Fibroblast of the aortic adventitia (primary cell): ENCODE measurements around the gene LTA4H. TPM values are rescaled to one million over a fixed set of nuclear protein-coding genes. Genes with fewer than 3 reads are reported as not detected.
A peak's percentile ranks its signal among the peaks of the same experiment; 100 is the strongest.
"Not testable (repeated sequence)": the region's sequence is repeated elsewhere in the genome, so short reads cannot be mapped to it uniquely, and the experiment has no call there.

Experiments used
- DNase-seq: peaks from one replicate; pipeline ENCODE4 v3.0.0-alpha.2; 2010; ENCODE audit warnings: low read depth
- H3K4me3 ChIP-seq: 2 replicates; pipeline ENCODE4 v1.5.1; 2011; ENCODE audit warnings: low read depth, mild to moderate bottlenecking, control low read depth, low read length, moderate library complexity
- CTCF ChIP-seq: IDR thresholded peaks from 2 replicates; pipeline ENCODE4 v1.5.1; 2011; ENCODE audit warnings: mild to moderate bottlenecking, low read length, control low read depth, inconsistent platforms; ENCODE audit not compliant: insufficient read depth
- total RNA-seq: library from RNA; depleted of rRNA; stranded (reverse); fragments of >200 nt; gene quantifications from 2 replicates; pipeline ENCODE4 v1.2.3, GENCODE V29; 2012; ENCODE audit warnings: low replicate concordance

Gene LTA4H
- total RNA-seq, 1 donor, result 68.1 TPM

DNA sequence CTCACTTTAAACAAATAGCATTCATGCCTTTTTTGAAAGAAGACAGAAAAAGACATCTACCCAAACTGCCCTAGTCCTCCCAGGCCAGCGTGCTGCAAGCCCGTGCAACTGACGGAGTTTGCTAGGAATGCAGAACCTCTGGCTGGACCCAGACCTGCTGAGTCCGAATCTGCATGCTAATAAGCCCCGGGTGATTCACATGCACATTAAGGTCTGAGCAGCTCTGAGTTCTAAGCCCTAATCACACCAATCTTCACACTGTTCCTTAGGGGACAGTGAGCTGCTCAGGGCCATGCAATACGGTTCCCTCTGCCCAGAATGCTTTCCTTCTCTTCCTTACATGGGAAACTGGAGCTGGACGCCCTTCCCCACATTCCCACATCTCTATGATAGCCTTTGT, 64.5 kb downstream of the LTA4H start:
- peak; percentile 5 for DNase-seq
- no peak overlapping the region for H3K4me3 ChIP-seq
- no peak for TF ChIP-seq CTCF

DNA sequence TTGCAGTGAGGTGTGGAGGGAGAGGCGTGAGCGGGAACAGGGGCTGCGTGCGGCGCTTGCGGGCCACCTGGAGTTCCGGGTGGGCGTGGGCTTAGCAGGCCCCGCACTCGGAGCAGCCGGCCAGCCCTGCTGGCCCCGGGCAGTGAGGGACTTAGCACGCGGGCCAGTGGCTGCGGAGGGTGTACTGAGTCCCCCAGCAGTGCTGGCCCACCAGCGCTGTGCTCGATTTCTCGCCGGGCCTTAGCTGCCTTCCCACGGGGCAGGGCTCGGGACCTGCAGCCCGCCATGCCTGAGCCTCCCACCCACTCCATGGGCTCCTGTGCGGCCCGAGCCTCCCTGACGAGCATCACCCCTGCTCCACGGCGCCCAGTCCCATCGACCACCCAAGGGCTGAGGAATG, 66.3 kb downstream of the LTA4H start:
- not testable (repeated sequence) for DNase-seq

GRCh38 chr12:95967301-95967700, 68.1 kb downstream of the LTA4H start:
- no peak overlapping the region for H3K4me3 ChIP-seq
- no peak for TF ChIP-seq CTCF
- DNase-seq, result no peak

More for the DNA sequence above, 66.3 kb downstream of the LTA4H start:
- H3K4me3 ChIP-seq, result not testable (repeated sequence)

DNA sequence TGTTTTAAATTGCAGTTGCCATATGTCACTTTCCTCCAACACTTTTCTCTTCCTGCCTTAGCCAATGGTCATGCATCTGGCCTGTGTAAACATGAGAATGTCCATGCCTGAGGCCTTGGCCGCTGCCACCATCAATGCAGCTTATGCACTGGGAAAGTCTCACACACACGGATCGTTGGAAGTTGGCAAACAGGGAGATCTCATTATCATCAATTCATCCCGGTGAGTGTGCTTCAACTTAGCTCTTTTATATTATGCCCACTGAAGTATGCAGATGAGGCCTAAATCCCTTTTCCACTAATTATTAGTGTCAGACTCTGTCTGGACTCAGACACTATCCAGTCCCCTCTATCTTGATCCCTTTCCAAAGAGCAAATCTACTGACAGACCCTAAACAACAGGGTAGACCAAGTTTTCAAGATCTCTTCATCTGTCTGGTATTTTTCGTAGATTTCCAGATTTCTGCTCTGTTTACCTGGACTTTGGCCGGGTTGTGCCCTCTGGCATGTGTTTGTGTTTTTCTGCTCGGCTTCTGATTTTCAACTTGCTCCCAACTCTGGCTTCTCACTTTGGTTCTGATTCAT, 69.0 kb downstream of the LTA4H start:
- no peak for DNase-seq
- no peak overlapping the region for H3K4me3 ChIP-seq
- no peak for TF ChIP-seq CTCF

DNA sequence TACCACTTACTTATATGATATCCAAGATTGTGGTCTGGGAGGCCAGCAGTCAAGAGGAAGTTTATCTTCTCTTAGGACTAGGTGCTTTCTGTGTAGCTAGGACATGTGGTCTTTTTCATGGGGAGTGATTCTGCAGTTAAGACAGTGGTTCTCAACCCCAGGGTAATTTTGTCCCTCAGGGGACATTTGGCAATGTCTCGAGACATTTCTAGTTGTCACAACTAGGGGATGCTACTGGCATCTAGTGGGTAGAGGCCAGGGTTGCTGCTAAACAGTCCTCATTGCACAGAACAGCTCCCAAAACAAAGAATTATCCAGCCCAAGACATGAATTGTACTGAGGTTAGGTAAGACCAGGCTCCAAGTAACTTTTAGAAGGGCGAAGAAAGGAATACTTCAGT, 72.3 kb downstream of the LTA4H start:
- no peak for DNase-seq
- H3K4me3 ChIP-seq, result no peak overlapping the region
- TF ChIP-seq CTCF, result no peak

GRCh38 chr12:95962222-95962621, 73.2 kb downstream of the LTA4H start:
- H3K4me3 ChIP-seq, result no peak overlapping the region
- DNase-seq, result no peak
- TF ChIP-seq CTCF, result no peak

DNA sequence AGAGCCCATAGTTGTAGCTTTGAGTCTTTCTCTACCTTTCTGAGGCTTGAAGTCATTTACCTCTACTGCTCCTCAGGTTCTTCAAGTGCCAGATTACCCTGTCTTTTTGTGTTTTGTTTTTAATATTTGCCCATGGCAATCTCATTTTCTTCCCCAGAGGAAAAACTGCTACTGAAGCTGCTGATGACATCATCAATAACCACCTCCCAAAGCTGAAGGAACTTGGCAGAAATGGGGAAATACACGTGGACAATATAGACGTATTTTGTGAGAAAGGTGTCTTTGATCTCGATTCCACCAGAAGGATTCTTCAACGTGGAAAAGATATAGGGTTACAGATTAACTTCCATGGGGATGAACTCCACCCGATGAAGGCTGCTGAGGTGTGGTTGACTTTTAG, 75.1 kb downstream of the LTA4H start:
- no peak for DNase-seq
- TF ChIP-seq CTCF, result no peak
- no peak overlapping the region for H3K4me3 ChIP-seq
